SK-N-SH (cell line): ENCODE measurements around the gene RPL13.

Source experiments
- EP300 ChIP-seq, 2 experiments: IDR thresholded peaks; 2 replicates each; pipeline versions ENCODE4 v1.4.0 to v1.6.1; 2012; ENCODE audit warnings: borderline replicate concordance in 1 of 2, low read depth in 1 of 2, low read length in 1 of 2
- EZH2phosphoT487 ChIP-seq: fragments of 200-600 bp; sonication (generic); IDR thresholded peaks from 2 replicates; pipeline ENCODE4 v1.6.1; 2017; ENCODE audit warnings: low read depth, mixed run types, mild to moderate bottlenecking, antibody characterized with exemption, moderate library complexity, borderline replicate concordance
- TF ChIP-seq, protein P1 (sequence below): fragments of 200-600 bp; sonication (generic); IDR thresholded peaks from 2 replicates; pipeline ENCODE4 v1.6.1; 2017; ENCODE audit warnings: antibody characterized with exemption, mild to moderate bottlenecking, moderate library complexity
- TF ChIP-seq, protein P2 (sequence below): IDR thresholded peaks from 2 replicates; pipeline ENCODE4 v1.4.0; 2012; ENCODE audit warnings: low read depth

DNA sequence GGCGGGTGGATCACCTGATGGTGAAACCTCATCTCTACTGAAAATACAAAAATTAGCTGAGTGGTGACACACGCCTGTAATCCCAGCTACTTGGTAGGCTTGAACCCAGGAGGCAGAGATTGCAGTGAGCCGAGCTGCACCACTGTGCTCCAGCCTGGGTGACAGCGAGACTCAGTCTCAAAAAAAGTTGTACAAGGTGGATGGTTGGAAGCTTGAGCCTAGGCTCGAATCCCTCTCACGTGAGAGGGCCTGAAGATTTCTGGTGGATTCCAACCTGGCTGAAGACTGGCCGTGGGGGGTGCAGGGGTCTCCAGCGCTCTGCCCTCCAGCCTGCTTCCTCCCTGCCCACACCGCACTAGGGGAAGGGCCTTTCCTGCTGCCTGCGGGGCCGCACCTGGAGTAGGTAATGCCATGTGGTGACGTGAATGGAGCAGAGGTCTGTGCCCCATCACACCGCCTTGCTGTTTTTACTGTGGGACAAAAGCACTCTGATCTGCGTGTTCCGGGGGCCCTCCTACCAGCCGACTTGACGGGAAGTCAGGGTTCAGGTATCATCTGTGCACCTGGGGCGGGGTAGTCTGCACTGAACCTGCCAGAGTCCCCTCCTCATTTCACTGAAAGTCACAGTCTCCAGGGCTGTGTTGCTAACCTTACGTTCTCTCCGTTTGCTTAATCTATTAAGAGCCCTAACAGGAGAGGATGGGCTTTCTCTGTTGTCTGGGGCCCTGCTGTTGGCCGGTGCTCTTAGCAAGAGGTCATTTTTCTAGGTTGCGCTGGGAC is 4.2 kb downstream of the RPL13 start:
- TF ChIP-seq EZH2phosphoT487 (no peak), EP300 (IDR thresholded peaks at IDR 0.05; ENCODE audit: borderline replicate concordance in 1 of 2, low read depth in 1 of 2, low read length in 1 of 2) (no peak)
- TF ChIP-seq, protein P1, sequence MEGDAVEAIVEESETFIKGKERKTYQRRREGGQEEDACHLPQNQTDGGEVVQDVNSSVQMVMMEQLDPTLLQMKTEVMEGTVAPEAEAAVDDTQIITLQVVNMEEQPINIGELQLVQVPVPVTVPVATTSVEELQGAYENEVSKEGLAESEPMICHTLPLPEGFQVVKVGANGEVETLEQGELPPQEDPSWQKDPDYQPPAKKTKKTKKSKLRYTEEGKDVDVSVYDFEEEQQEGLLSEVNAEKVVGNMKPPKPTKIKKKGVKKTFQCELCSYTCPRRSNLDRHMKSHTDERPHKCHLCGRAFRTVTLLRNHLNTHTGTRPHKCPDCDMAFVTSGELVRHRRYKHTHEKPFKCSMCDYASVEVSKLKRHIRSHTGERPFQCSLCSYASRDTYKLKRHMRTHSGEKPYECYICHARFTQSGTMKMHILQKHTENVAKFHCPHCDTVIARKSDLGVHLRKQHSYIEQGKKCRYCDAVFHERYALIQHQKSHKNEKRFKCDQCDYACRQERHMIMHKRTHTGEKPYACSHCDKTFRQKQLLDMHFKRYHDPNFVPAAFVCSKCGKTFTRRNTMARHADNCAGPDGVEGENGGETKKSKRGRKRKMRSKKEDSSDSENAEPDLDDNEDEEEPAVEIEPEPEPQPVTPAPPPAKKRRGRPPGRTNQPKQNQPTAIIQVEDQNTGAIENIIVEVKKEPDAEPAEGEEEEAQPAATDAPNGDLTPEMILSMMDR, result no peak
- TF ChIP-seq, protein P2, sequence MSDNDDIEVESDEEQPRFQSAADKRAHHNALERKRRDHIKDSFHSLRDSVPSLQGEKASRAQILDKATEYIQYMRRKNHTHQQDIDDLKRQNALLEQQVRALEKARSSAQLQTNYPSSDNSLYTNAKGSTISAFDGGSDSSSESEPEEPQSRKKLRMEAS, result no peak
